Calu3 (cell line): Measurements from ENCODE around the gene VPS51. TPM values are rescaled to one million over a fixed set of nuclear protein-coding genes. Genes with fewer than 3 reads are reported as not detected.

Experiments used
- BruUV-seq: library from RNA; stranded (reverse); fragments of 400-500 nt; replicated peaks from 2 replicates; lab custom pipeline; 2021; lab: Mats Ljungman, UMichigan
- CTCF ChIA-PET: fragments of 300-600 bp; sonication (Branson Sonifier 250); formaldehyde crosslinking; loops from one replicate; lab custom pipeline; 2022; ENCODE audit warnings: antibody characterized with exemption; lab: Charles Lee
- DNase-seq: peaks from one replicate; pipeline ENCODE4 v3.0.0; 2022
- H3K27ac Mint-ChIP-seq: one replicate; pipeline ENCODE4 v1.8.0; 2022; ENCODE audit warnings: mixed read lengths; ENCODE audit not compliant: unreplicated experiment
- H3K27me3 Mint-ChIP-seq: one replicate; pipeline ENCODE4 v1.8.0; 2022; ENCODE audit warnings: mixed read lengths; ENCODE audit not compliant: unreplicated experiment
- H3K36me3 Mint-ChIP-seq: one replicate; pipeline ENCODE4 v1.8.0; 2022; ENCODE audit warnings: mild to moderate bottlenecking, moderate library complexity, mixed read lengths; ENCODE audit not compliant: insufficient read depth, unreplicated experiment
- H3K4me1 Mint-ChIP-seq: one replicate; pipeline ENCODE4 v1.8.0; 2022; ENCODE audit warnings: mild to moderate bottlenecking, low read depth, mixed read lengths; ENCODE audit not compliant: unreplicated experiment
- H3K4me3 Mint-ChIP-seq: one replicate; pipeline ENCODE4 v1.8.0; 2022; ENCODE audit warnings: mild to moderate bottlenecking, low read depth, moderate library complexity, mixed read lengths; ENCODE audit not compliant: unreplicated experiment
- H3K9me3 Mint-ChIP-seq: one replicate; pipeline ENCODE4 v1.8.0; 2022; ENCODE audit warnings: low read depth, mixed read lengths; ENCODE audit not compliant: unreplicated experiment
- CTCF ChIP-seq: fragments of 200-600 bp; IDR thresholded peaks from one replicate; pipeline ENCODE4 v1.8.0; 2022; ENCODE audit warnings: antibody characterized with exemption; ENCODE audit not compliant: unreplicated experiment
- intact Hi-C: fragments of 100-400 bp; cut with micrococcal nuclease; formaldehyde crosslinking; loops from one replicate; pipeline ENCODE4 v1.10.0; 2022; ENCODE audit not compliant: unreplicated experiment
- total RNA-seq: library from RNA; stranded (reverse); gene quantifications from 2 replicates; pipeline ENCODE4 v1.2.3, GENCODE V29; 2022

VPS51 gene
- total RNA-seq, 1 experiment from 2014 or later, result 78.1 TPM

- Mint-ChIP-seq H3K4me1 (no peaks in the 10 kb centered on the region), H3K36me3 (peaks cover 14% of the 10 kb centered on the region), H3K27me3 (peaks cover 13% of the 10 kb centered on the region), H3K27ac (no peak overlapping the region), H3K4me3 (no peak overlapping the region), H3K9me3 (no peaks in the 10 kb centered on the region)
- BruUV-seq, result no TSS peak
- DNase-seq, result no peak
- CTCF ChIA-PET, result no interaction called here
- no peak for TF ChIP-seq CTCF
- intact Hi-C loops, result no loop called here
These were observed 35.1 kb upstream of the VPS51 start for GRCh38 chr11:65060913-65061408.

- Mint-ChIP-seq H3K4me1 (no peaks in the 10 kb centered on the region), H3K27ac (no peak overlapping the region), H3K36me3 (peaks cover 8% of the 10 kb centered on the region), H3K4me3 (no peak overlapping the region), H3K27me3 (peaks cover 13% of the 10 kb centered on the region), H3K9me3 (no peaks in the 10 kb centered on the region)
- DNase-seq, result no peak
- intact Hi-C loops, result no loop called here
- TF ChIP-seq CTCF, result no peak
- CTCF ChIA-PET, result interaction anchor here (0.5 to 0.7 kb wide), 3 partner anchors 33 to 619 kb away, joined by 3 to 5 read pairs (median 5); no protein-coding TSS in a partner anchor
- BruUV-seq, result no TSS peak
These were observed 32.5 kb upstream of the VPS51 start for GRCh38 chr11:65063532-65063931.

GRCh38 chr11:65064847-65065240, 31.2 kb upstream of the VPS51 start:
- no peak for DNase-seq
- Mint-ChIP-seq H3K27ac (no peak overlapping the region), H3K36me3 (peaks cover 8% of the 10 kb centered on the region), H3K4me3 (no peak overlapping the region), H3K4me1 (no peaks in the 10 kb centered on the region), H3K9me3 (no peaks in the 10 kb centered on the region), H3K27me3 (peaks cover 13% of the 10 kb centered on the region)
- intact Hi-C loops, result no loop called here
- CTCF ChIA-PET, result interaction anchor here (0.8 kb wide), 1 partner anchor 24 kb away, joined by 3 read pairs; the partner anchor contains the start of gene SAC3D1
- no TSS peak for BruUV-seq
- TF ChIP-seq CTCF, result no peak

GRCh38 chr11:65065851-65066250, 30.2 kb upstream of the VPS51 start:
- no peak for DNase-seq
- intact Hi-C loops, result no loop called here
- Mint-ChIP-seq H3K4me3 (no peak overlapping the region), H3K27ac (no peak overlapping the region), H3K4me1 (no peaks in the 10 kb centered on the region), H3K27me3 (peaks cover 13% of the 10 kb centered on the region), H3K9me3 (no peaks in the 10 kb centered on the region), H3K36me3 (peaks cover 8% of the 10 kb centered on the region)
- no TSS peak for BruUV-seq
- TF ChIP-seq CTCF, result no peak
- CTCF ChIA-PET, result interaction anchor here (0.7 to 1.1 kb wide), 2 partner anchors 10 to 31 kb away, joined by 3 to 5 read pairs; partner anchors contain the start of gene VPS51
